Psoas muscle (tissue), 8 donors: ENCODE data around the gene CDH8. TPM values are rescaled to one million over a fixed set of nuclear protein-coding genes. Genes with fewer than 3 reads are reported as not detected.

Experiments
- ATAC-seq, 4 donors: fragments of 200-7000 bp; cut with Tn5 transposase; one replicate each; pipeline ENCODE4 v1.9.1; 2020; ENCODE audit warnings: moderate library complexity in 3 of 4, mild to moderate bottlenecking in 2 of 4
- DNase-seq, 2 donors: peaks; one replicate each; pipeline ENCODE4 v3.0.0-alpha.2; 2020
- H3K27ac ChIP-seq: fragments of 200-600 bp; one replicate; pipeline ENCODE4 v1.8.0; 2022
- H3K27me3 ChIP-seq, 3 donors: fragments of 200-600 bp in 1 of 3; one replicate each; pipeline versions ENCODE4 v1.6.1 to v1.8.0; 2013 to 2022; ENCODE audit warnings: low read length in 2 of 3, mild to moderate bottlenecking in 2 of 3, moderate library complexity in 1 of 3; ENCODE audit not compliant: insufficient read depth in 3 of 3
- H3K36me3 ChIP-seq, 2 donors: fragments of 200-600 bp in 1 of 2; one replicate each; pipeline versions ENCODE4 v1.6.1 to v1.8.0; 2013 to 2022; ENCODE audit warnings: low read depth in 1 of 2, mild to moderate bottlenecking in 1 of 2, moderate library complexity in 1 of 2; ENCODE audit not compliant: insufficient read depth in 1 of 2
- H3K4me1 ChIP-seq: fragments of 200-600 bp; one replicate; pipeline ENCODE4 v1.8.0; 2022
- H3K4me3 ChIP-seq: fragments of 200-600 bp; one replicate; pipeline ENCODE4 v1.8.0; 2022; ENCODE audit warnings: mild to moderate bottlenecking
- H3K9me3 ChIP-seq: fragments of 200-600 bp; one replicate; pipeline ENCODE4 v1.8.0; 2022
- WGBS, 3 donors: extraction: QIAGEN DNeasy Blood & Tissue Kit; methylation state at CpG; one replicate each; pipeline versions ENCODE4 v1.1.6 to v1.1.7; 2013; 5-methylcytosine and 5-hydroxymethylcytosine counted together
- intact Hi-C, 2 donors: fragments of 100-400 bp; cut with DNase I; formaldehyde crosslinking; loops; one replicate each; pipeline versions ENCODE4 v1.11.0 to v1.14.2; 2022
- polyA plus RNA-seq, 3 donors: library from polyadenylated mRNA; stranded (reverse); fragments of 200-250 nt; gene quantifications; one replicate each; pipeline ENCODE4 v1.2.3, GENCODE V29; 2013
- total RNA-seq, 4 donors: library from RNA; stranded (reverse); fragmentation: NEBNext Ultra II Directional in 2 of 4; extraction: Animal tissue kit (Norgen Biotek cat#: 25700) in 2 of 4; gene quantifications; one replicate each; pipeline versions ENCODE4 v1.2.1 to v1.2.4, GENCODE V29; 2021 to 2023
- TF ChIP-seq, protein P1 (sequence below): fragments of 200-600 bp; IDR thresholded peaks from one replicate; pipeline ENCODE4 v1.8.0; 2022; ENCODE audit warnings: antibody characterized with exemption
- donor health status: healthy with polysubstance abuse.
- donor health status: DM: no; HTN: no; CAD: no; lungs with moderate emphysema.
- donor health status: Bipolar disorder and iron deficiency.
- donor health status: healthy.
- donor health status: DM: yes; HTN: yes; CAD: no.
- donor health status: DM: no; HTN: no; CAD: no.
- donor health status: DM: no; HTN: no; CAD: no.
- donor health status: DM: yes; HTN: yes; CAD: no.

Gene CDH8
- total and polyA plus RNA-seq, 7 donors: 0.13 to 1.2 (median 0.58) TPM

DNA sequence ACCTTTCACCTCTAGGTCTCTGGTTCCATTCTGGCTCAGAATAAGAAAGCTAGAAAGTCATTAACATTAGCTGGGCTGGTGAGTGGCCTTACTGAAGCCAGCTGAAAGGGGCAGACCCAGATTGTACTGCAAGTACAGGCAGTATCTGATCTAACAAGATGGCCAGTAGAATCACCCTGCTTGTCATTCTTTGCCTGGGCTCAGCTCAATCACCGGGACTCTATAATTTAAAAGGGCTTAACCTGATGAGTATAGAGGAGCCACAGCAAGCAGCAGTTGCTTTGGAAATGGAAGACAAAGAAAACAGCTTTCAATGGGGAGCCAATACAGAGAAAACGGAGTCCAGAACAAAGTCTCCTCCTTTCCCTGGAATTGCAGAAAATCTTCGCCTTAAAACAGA is 13.6 kb downstream of the CDH8 start:
- no peak overlapping the region for H3K4me3 ChIP-seq
- H3K27ac ChIP-seq: no peak overlapping the region
- WGBS, 3 donors: 65 to 74% (median 71%) methylated on average over 3 of the region's 3 CpGs
- TF ChIP-seq, protein P1, sequence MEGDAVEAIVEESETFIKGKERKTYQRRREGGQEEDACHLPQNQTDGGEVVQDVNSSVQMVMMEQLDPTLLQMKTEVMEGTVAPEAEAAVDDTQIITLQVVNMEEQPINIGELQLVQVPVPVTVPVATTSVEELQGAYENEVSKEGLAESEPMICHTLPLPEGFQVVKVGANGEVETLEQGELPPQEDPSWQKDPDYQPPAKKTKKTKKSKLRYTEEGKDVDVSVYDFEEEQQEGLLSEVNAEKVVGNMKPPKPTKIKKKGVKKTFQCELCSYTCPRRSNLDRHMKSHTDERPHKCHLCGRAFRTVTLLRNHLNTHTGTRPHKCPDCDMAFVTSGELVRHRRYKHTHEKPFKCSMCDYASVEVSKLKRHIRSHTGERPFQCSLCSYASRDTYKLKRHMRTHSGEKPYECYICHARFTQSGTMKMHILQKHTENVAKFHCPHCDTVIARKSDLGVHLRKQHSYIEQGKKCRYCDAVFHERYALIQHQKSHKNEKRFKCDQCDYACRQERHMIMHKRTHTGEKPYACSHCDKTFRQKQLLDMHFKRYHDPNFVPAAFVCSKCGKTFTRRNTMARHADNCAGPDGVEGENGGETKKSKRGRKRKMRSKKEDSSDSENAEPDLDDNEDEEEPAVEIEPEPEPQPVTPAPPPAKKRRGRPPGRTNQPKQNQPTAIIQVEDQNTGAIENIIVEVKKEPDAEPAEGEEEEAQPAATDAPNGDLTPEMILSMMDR: no peak
- H3K9me3 ChIP-seq: no peaks in the 10 kb centered on the region
- no peaks in the 10 kb centered on the region for H3K36me3 ChIP-seq
- H3K4me1 ChIP-seq: no peaks in the 10 kb centered on the region
- DNase-seq (no peak), ATAC-seq (no peak)
- H3K27me3 ChIP-seq: no peaks in the 10 kb centered on the region
- intact Hi-C loops: no loop called here

DNA sequence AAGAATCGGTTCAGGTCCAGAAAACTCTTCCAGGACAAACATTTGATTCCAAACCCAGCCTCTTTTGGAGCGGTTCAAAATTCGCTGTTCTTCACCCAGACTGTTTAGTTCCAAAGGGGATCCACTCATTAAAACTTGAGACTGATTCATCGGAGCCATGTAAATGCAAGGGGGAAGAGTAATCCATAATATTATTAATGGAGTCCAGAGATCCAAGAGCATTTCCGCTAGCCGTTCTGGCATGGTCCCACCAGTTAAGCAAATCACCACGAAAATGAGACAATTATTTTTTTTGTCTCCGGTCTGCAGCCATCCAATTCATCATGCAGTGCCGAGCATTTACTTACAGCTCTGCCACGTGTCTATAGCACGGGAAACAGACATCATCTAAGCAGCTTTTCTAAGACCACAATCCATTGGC is 15.1 kb downstream of the CDH8 start:
- ATAC-seq: no peak
- H3K27me3 ChIP-seq: no peaks in the 10 kb centered on the region
- no peak for DNase-seq
- H3K27ac ChIP-seq: no peak overlapping the region
- no peaks in the 10 kb centered on the region for H3K36me3 ChIP-seq
- no peaks in the 10 kb centered on the region for H3K4me1 ChIP-seq
- intact Hi-C loops: no loop called here
- no peak overlapping the region for H3K4me3 ChIP-seq
- TF ChIP-seq, protein P1: no peak
- 46 to 62% (median 46%) methylated on average over 11 of the region's 11 CpGs for WGBS, 3 donors
- no peaks in the 10 kb centered on the region for H3K9me3 ChIP-seq

DNA sequence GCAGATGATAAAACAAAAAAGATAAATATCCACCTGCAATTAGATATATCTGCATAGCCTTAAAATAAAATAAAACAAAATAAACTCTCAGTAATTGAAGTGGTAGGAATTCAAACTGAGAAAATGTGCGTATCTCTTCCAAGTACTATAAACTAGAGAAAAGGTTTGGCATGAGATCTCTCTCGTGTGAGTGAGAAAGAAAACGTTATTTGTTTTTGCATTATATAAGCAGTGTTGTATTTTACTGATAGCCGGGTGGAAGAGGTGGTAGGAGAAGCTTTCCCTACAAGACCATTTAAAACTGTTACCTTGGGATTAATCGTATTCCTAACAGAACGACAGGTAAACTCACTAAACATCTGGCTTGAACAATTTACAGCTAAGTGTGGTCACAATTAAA is 15.6 kb downstream of the CDH8 start:
- DNase-seq (no peak), ATAC-seq (no peak)
- Histone ChIP-seq H3K36me3 (no peaks in the 10 kb centered on the region), H3K4me1 (no peaks in the 10 kb centered on the region), H3K27me3 (no peaks in the 10 kb centered on the region), H3K9me3 (no peaks in the 10 kb centered on the region), H3K27ac (no peak overlapping the region), H3K4me3 (no peak overlapping the region)
- TF ChIP-seq, protein P1: no peak
- 56 to 67% (median 60%) methylated on average over 6 of the region's 6 CpGs for WGBS, 3 donors
- intact Hi-C loops: no loop called here

DNA sequence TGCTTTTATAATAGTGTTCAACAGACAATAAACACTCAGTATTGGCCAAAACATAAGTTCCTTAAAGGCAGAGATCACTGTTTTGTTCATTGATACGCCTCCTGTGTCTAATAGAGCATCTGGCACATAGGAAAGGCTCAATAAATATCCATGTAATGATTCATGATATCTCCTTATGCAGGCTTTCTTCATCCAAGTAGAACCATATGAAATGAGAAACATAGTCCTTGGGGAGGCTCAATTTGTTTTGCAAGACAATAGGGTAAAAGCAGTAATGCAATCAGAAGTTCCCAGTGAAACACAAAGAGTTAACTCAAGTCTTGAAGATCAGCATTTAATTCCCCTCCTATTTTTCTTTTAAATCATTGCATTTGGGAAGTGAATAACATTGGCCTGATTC is 16.4 kb downstream of the CDH8 start:
- WGBS, 3 donors: 69 to 80% (median 73%) methylated on average over 1 of the region's 1 CpG

More for the DNA sequence above, 16.4 kb downstream of the CDH8 start:
- no peaks in the 10 kb centered on the region for H3K27me3 ChIP-seq
- no peak overlapping the region for H3K4me3 ChIP-seq
- DNase-seq (no peak), ATAC-seq (no peak)
- intact Hi-C loops: no loop called here
- no peak overlapping the region for H3K27ac ChIP-seq
- no peaks in the 10 kb centered on the region for H3K4me1 ChIP-seq
- no peaks in the 10 kb centered on the region for H3K9me3 ChIP-seq
- H3K36me3 ChIP-seq: no peaks in the 10 kb centered on the region
- TF ChIP-seq, protein P1: no peak
